CD4-positive, alpha-beta T cell (primary cell): ENCODE data around the gene MAB21L4. TPM values are rescaled to one million over a fixed set of nuclear protein-coding genes. Genes with fewer than 3 reads are reported as not detected.
A peak's percentile ranks its signal among the peaks of the same experiment; 100 is the strongest.

Experiments
- ATAC-seq: fragments of 200-7000 bp; cut with Tn5 transposase; one replicate; pipeline ENCODE4 v1.10.0; 2022; ENCODE audit warnings: mild to moderate bottlenecking; ENCODE audit not compliant: poor library complexity
- CTCF ChIA-PET: fragments of 350-600 bp; sonication (Branson Sonifier 250); formaldehyde crosslinking; loops from one replicate; lab custom pipeline; 2021; ENCODE audit warnings: antibody characterized with exemption, inconsistent platforms; lab: Charles Lee
- POLR2A ChIA-PET: fragments of 350-600 bp; sonication (Branson Sonifier 250); formaldehyde crosslinking; loops from one replicate; lab custom pipeline; 2021; ENCODE audit warnings: antibody characterized with exemption, inconsistent platforms; lab: Charles Lee
- DNase-seq, 14 experiments: peaks; one replicate each; pipeline ENCODE4 v3.0.0-alpha.2; 2013 to 2020; ENCODE audit warnings: mixed read lengths in 2 of 14
- H3K27ac ChIP-seq, 2 donors: one replicate each; pipeline versions ENCODE4 v1.5.1 to v1.7.0; 2013; ENCODE audit warnings: low read length in 2 of 2, low read depth in 1 of 2, mild to moderate bottlenecking in 1 of 2
- H3K27me3 ChIP-seq, 2 experiments: 1 replicate in 1 of 2; 2 replicates in 1 of 2; pipeline versions ENCODE4 v1.6.1 to v1.7.0; 2013; ENCODE audit warnings: low read length in 2 of 2, control low read depth in 1 of 2, mild to moderate bottlenecking in 1 of 2, moderate library complexity in 1 of 2; ENCODE audit not compliant: insufficient read depth in 2 of 2, control insufficient read depth in 1 of 2
- H3K36me3 ChIP-seq: one replicate; pipeline ENCODE4 v1.6.1; 2013; ENCODE audit warnings: low read length, control low read depth; ENCODE audit not compliant: insufficient read depth
- H3K4me1 ChIP-seq: one replicate; pipeline ENCODE4 v1.6.1; 2013; ENCODE audit warnings: low read length, control low read depth; ENCODE audit not compliant: insufficient read depth
- H3K4me3 ChIP-seq: one replicate; pipeline ENCODE4 v1.5.1; 2013; ENCODE audit warnings: mild to moderate bottlenecking, low read length, moderate library complexity
- H3K9me3 ChIP-seq, 2 experiments: 1 replicate in 1 of 2; 2 replicates in 1 of 2; pipeline versions ENCODE4 v1.6.1 to v1.7.0; 2013; ENCODE audit warnings: low read length in 2 of 2, mild to moderate bottlenecking in 2 of 2, control low read depth in 1 of 2, moderate library complexity in 1 of 2; ENCODE audit not compliant: control insufficient read depth in 1 of 2, insufficient read depth in 1 of 2
- H3K27ac Mint-ChIP-seq: one replicate; pipeline ENCODE4 v1.8.0; 2020; ENCODE audit warnings: mixed read lengths
- H3K27me3 Mint-ChIP-seq: one replicate; pipeline ENCODE4 v1.8.0; 2021; ENCODE audit warnings: mixed read lengths
- H3K36me3 Mint-ChIP-seq: one replicate; pipeline ENCODE4 v1.8.0; 2021; ENCODE audit warnings: low read depth, mixed read lengths
- H3K4me1 Mint-ChIP-seq: one replicate; pipeline ENCODE4 v1.8.0; 2021; ENCODE audit warnings: low read depth, mixed read lengths
- H3K4me3 Mint-ChIP-seq: one replicate; pipeline ENCODE4 v1.8.0; 2020; ENCODE audit warnings: mild to moderate bottlenecking, mixed read lengths
- H3K9me3 Mint-ChIP-seq: one replicate; pipeline ENCODE4 v1.8.0; 2020; ENCODE audit warnings: mixed read lengths
- intact Hi-C, 2 experiments: fragments of 100-400 bp; cut with DNase I in 1 of 2; cut with micrococcal nuclease in 1 of 2; formaldehyde crosslinking; loops; one replicate each; pipeline versions ENCODE4 v1.15.1 to v1.9.0; 2023 to 2025; cut with DNase I, micrococcal nuclease
- total RNA-seq, 174 experiments: library from RNA in 2 of 174; stranded (reverse) in 2 of 174; gene quantifications; one replicate each; pipeline ENCODE4 v1.2.3 and lab custom pipeline; 2021 to 2026
- TF ChIP-seq, protein P1 (sequence below): fragments of 200-600 bp; IDR thresholded peaks from one replicate; pipeline ENCODE4 v1.8.0; 2022; ENCODE audit warnings: antibody characterized with exemption, mild to moderate bottlenecking

The MAB21L4 gene
- total RNA-seq, 2 experiments from 2014 or later = not detected

DNA sequence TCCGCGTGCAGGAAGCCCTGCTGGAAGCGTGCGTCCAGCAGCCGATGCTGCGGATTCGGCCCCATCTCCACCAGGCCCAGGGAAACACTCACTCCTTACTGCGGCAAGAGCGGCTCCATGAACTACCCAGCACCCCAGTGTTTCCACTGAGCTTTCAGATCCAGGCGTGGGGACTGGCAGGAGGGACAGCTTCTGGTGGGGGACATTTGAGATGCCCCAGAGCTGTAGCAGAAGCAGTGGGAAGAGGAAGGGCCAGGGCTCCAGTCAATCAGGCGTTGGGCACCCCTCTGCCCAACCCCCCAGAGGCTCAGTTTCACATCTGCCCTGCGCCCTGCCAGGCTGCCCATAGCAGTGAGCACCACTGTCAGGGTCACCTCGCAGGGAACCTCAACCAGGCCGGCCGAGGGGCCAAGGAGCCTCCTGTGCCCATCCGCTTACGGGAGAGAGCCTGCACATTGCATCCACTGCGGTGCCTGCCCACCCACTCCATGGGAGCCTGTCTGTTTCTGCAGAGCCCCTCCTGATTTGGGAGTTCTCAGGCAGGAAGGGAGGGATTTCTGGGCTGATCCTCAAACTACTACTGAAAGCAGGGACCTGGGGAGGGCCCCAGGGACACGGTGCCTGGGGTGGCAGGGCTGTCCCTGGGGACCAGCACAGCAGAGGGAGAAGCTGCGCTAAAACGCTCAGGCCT is 22.7 kb downstream of the MAB21L4 start:
- TF ChIP-seq, protein P1, sequence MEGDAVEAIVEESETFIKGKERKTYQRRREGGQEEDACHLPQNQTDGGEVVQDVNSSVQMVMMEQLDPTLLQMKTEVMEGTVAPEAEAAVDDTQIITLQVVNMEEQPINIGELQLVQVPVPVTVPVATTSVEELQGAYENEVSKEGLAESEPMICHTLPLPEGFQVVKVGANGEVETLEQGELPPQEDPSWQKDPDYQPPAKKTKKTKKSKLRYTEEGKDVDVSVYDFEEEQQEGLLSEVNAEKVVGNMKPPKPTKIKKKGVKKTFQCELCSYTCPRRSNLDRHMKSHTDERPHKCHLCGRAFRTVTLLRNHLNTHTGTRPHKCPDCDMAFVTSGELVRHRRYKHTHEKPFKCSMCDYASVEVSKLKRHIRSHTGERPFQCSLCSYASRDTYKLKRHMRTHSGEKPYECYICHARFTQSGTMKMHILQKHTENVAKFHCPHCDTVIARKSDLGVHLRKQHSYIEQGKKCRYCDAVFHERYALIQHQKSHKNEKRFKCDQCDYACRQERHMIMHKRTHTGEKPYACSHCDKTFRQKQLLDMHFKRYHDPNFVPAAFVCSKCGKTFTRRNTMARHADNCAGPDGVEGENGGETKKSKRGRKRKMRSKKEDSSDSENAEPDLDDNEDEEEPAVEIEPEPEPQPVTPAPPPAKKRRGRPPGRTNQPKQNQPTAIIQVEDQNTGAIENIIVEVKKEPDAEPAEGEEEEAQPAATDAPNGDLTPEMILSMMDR = no peak
- ChIA-PET CTCF (no interaction called here), POLR2A (no interaction called here)
- no peak overlapping the region for H3K27ac Mint-ChIP-seq
- Histone ChIP-seq H3K27me3 (no peaks in the 10 kb centered on the region), H3K4me1 (no peaks in the 10 kb centered on the region), H3K9me3 (no peaks in the 10 kb centered on the region), H3K36me3 (no peaks in the 10 kb centered on the region), H3K27ac (no peak overlapping the region), H3K4me3 (no peak overlapping the region)
- H3K36me3 Mint-ChIP-seq = no peaks in the 10 kb centered on the region
- DNase-seq (no peak), ATAC-seq (no peak)
- H3K9me3 Mint-ChIP-seq = no peaks in the 10 kb centered on the region
- no peak overlapping the region for H3K4me3 Mint-ChIP-seq
- H3K27me3 Mint-ChIP-seq = no peaks in the 10 kb centered on the region
- H3K4me1 Mint-ChIP-seq = no peaks in the 10 kb centered on the region
- intact Hi-C loops = no loop called here

DNA sequence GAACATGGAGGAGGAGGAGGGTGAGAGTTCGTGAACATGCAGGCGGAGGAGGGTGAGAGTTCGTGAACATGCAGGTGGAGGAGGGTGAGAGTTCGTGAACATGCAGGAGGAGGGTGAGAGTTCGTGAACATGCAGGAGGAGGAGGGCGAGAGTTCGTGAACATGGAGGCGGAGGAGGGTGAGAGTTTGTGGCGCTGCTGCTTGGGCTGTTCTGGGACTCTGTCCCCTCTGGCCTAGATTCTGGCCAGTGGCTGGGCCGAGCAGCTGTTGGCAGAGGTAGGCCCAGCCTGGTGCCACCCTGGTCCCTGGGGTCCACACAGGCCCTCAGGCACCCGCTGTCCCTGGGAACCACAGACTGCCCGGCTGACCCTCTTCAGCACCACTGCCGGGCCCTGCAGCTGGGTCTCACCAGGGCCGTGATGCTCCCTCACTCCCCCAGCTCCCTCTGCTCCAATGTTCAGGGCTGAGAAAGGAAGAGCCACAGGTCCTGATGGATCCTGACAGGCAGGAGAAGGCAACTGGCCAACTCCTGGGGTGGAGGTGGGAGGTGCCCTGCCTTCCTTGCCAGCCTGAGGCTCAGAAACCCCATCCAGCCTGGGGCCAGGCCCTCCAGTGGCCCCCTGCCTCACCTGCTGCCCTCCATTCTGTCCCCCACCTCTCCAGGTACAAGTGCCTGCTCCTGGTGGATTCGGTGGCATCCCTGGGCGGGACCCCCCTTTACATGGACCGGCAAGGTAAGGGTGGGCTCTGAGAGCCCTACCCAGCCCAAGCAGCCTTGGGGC is 23.4 kb downstream of the MAB21L4 start:
- H3K4me1 Mint-ChIP-seq = no peaks in the 10 kb centered on the region
- Histone ChIP-seq H3K36me3 (no peaks in the 10 kb centered on the region), H3K27me3 (no peaks in the 10 kb centered on the region), H3K27ac (no peak overlapping the region), H3K4me3 (no peak overlapping the region), H3K9me3 (no peaks in the 10 kb centered on the region), H3K4me1 (no peaks in the 10 kb centered on the region)
- H3K27me3 Mint-ChIP-seq = peaks cover 6% of the 10 kb centered on the region
- H3K27ac Mint-ChIP-seq = no peak overlapping the region
- DNase-seq (peak in 1 of 14 experiments; percentile 26), ATAC-seq (no peak)
- intact Hi-C loops = no loop called here
- no peaks in the 10 kb centered on the region for H3K9me3 Mint-ChIP-seq
- ChIA-PET POLR2A (no interaction called here), CTCF (no interaction called here)
- H3K4me3 Mint-ChIP-seq = no peak overlapping the region
- TF ChIP-seq, protein P1 = no peak
- H3K36me3 Mint-ChIP-seq = no peaks in the 10 kb centered on the region

DNA sequence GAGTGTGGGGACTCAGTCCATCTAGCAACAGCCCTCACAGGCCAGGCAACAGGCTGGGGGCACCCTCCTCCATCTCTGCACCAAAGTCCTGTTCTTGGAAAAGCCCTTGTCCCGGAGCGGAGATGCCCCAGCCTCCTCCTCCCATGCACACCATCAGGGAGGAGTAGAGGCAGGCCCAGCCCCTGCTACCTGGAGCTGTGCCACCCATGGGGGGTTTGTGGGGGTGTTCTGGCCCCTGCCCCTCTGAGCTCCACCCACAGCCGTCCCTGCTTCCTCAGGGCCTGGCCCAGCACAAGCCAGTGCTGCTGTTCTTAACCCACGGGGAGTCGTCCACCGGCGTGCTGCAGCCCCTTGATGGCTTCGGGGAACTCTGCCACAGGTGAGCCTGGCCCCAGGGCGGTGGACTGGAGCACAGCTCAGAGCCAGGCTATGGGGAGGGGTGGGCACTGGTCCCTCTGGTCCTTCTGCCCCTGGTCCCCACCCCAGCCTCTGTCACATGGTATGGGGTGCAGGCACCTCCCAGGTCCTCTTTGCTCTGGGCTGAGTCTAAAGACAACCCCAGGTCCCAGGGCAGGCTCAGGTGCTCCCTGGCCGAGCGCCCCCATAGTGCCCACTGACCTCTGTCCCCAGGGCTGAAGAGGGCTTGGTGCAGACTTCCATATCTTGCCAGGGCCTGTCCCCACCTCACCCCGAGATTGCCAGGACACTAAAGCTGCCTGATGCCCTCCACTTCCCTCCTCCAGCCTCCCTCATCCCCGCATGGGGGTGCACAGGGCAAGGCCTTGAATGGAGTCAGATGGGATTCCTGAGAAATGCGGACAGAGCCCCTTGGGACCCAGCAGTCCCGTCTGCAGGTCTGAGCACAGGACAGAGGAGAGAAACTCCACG is 24.6 kb downstream of the MAB21L4 start:
- DNase-seq (peak in 1 of 14 experiments; percentile 12), ATAC-seq (no peak)
- TF ChIP-seq, protein P1 = no peak
- no peaks in the 10 kb centered on the region for H3K9me3 ChIP-seq
- POLR2A ChIA-PET = no interaction called here
- no peaks in the 10 kb centered on the region for H3K27me3 ChIP-seq
- H3K4me1 Mint-ChIP-seq = no peaks in the 10 kb centered on the region
- CTCF ChIA-PET = no interaction called here
- H3K36me3 ChIP-seq = no peaks in the 10 kb centered on the region
- H3K4me1 ChIP-seq = no peaks in the 10 kb centered on the region
- H3K9me3 Mint-ChIP-seq = no peaks in the 10 kb centered on the region
- no peak overlapping the region for H3K27ac ChIP-seq
- no peak overlapping the region for H3K4me3 Mint-ChIP-seq
- H3K27me3 Mint-ChIP-seq = peaks cover 13% of the 10 kb centered on the region
- no peak overlapping the region for H3K27ac Mint-ChIP-seq
- H3K36me3 Mint-ChIP-seq = no peaks in the 10 kb centered on the region
- H3K4me3 ChIP-seq = no peak overlapping the region
- intact Hi-C loops = no loop called here
